ENCODE measurements around the gene SPATA3. TPM values are rescaled to one million over a fixed set of nuclear protein-coding genes. Genes with fewer than 3 reads are reported as not detected.
"Not testable (repeated sequence)": the region's sequence is repeated elsewhere in the genome, so short reads cannot be mapped to it uniquely, and the experiment has no call there.

Gene SPATA3
- total RNA-seq (2014; rRNA removed; shearing (Covaris generic)), result not detected in 2 replicates

DNA sequence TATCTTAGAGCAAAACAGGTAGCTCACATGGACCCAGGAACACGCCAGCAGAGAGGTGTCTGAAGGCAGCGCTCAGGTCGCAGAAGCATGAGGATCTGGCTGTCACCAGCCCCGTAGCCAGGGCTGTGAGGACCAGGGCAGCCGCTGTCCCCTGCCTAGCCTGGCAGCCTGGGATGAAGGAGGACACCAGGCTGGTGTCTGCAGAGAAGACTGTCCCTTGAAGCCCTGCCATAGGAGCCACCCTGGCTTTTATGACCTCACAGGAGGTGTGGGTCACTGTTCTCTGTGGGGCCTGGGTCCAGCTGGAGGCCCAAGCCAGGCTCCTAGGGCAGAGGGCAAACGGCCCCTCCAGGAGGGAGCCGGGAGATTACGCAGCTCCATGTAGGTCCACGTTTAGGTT, at the start of gene SPATA3:
Gene SPATA3 (plus strand): TSS at position 301 of the 400 bp plus-strand sequence. CDS start 113 bp downstream, outside the sequence.
- DNase-seq (ENCODE audit: low read depth), result no peak

DNA sequence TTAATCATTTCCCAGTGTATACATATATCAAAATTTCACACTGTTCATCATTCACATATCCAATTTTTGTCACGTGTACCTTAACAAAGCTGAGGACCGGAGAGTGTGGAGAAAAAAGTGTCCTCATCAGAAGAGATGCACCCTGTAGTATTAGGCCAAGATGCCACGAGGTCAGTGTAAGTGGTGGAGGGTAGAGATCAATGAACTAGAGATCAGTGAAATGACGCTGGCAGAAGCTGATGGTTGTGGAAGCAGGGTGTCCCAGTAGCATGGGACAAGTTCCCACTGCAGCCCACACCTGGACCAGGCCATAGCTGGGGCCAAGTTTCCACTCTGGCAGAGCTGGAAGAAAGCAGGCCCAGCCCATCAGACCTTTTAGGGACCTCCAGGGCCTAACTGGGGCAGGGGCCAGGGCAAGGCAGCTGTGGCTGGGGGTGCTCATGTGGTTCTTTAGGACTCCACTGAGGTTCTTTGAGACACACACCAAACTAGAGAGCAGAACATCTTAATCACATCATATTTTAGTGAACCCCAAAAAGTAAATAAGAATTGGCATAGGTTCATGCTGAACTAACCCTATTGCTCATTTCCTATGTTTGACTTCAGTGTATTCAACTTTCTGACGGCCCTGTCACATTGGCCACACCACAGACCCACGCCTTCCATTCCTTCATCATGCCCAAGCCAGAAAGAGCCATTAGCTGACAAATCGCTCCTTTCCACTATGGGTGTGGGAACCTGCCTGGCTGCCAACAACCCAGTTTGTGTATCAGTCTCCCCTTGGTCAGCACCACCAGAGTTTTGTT, 49.3 kb upstream of the SPATA3 start:
- no peak for DNase-seq (ENCODE audit: low read depth)

DNA sequence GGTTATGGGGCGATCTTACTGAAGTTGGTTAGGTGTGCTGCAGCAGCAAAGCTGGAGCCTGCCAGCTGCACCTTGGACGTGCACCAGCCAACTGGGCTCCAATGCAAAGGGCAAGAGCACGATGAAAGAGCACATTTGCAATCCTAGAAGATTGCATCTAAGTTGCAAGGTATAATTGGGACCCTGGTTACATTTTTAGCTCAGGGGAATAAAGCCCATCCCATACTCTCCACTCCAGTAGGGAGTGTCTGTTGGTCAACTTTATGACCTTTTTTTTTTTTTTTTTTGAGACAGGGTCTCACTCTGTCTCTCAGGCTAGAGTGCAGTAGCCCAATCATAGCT, 48.7 kb upstream of the SPATA3 start:
- no peak for DNase-seq (ENCODE audit: low read depth)

DNA sequence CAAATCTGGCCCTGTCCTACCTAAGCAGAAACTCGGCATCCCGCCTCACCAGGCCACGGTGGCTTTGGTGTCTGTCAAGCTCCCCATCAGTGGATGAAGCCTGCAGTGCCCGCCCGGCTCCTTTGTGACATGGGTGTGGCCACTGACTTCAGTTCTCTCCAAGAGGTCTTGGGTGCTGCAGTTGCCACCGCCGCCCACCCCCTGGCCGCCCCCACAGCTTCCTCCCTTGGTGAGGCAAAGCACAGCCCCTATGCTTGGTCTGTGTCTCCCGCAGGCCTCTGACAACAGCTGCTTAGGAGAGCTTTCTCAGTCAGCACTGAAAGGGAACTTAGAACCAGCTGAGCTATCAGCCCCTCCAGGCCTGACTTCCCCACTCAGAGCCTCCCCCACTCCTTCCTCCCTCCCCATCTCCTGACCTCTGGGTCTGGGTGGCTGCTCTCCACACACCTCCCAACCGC, 48.0 kb upstream of the SPATA3 start:
- no peak for DNase-seq (ENCODE audit: low read depth)

DNA sequence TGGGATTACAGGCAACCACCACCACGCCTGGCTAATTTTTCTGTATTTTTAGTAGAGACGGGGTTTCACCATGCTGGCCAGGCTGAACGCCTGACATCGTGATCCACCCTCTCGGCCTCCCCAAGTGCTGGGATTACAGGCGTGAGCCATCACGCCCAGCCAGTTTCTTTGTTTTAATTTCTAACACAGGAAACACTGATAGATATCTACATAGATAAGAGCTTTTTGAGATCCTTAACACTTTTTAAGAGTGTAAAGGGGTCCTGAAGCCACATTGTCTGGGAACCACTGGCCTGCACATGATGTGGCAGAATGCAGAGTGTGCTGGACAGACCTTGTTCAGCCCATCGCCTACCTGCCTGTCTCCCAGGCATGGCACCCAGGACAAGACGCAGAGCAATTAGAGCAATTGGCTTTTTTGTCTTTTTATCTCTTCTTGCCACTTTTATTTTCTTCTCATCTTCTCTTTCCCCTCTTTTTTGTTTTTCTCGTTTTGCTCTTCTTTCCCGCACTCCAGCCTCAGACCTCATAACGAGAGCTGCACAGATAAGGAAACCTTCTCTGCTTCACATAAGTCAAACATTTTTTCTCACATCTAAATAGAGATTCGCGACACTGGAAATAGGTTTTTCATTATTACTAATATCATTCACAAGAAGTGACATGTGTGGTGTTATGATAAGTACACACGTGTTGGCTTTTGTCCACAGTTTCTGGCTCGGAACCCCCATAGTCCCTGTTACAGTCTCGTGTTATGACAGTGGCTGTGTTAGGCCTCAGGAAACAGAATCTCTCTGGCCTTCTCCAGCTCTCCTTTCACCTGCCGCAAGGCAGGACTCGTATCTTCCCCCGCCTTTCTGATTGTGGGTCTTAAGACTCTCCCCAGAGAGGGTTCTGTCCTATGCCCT, 45.7 kb upstream of the SPATA3 start:
- DNase-seq (ENCODE audit: low read depth), result no peak

DNA sequence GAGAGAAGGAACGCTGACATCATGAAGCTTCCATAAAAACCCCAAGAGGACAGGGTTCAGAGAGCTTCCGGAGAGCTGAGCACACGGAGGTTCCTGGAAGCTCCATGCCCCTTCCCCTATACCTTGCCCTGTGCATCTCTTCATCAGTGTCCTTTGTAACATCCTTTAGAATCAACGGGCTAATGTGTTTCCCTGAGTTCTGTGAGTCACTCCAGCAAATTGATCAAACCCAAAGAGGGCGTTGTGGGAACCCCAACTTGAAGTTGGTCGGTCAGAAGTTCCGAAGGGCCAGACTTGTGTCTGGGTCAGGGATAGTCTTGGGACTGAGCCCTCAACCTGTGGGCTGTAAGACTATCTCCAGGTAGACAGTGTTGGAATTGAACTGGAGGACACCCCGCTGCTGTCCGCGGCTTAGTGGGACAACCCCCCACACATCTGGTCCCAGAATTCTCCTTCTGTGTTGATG, 45.0 kb upstream of the SPATA3 start:
- DNase-seq (ENCODE audit: low read depth), result no peak

DNA sequence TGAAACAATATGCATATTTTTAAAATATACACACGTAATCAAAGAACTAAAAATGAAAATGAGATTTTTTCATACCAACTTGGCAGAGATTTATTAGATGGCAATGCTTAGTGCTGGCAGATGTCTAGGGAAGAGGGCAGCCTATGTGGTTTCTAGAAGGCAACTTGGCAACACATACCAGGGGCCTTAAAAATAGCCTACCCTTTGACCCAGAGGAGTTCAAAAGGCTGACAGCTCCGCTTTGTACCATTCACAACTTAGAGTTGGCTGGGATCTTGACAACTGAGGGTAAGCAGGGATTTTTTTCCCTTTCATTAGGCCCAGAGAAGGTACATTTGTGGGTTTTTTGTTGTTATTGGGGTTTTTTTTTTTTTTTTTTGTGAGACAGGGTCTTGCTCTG, 44.5 kb upstream of the SPATA3 start:
- DNase-seq (ENCODE audit: low read depth), result no peak

DNA sequence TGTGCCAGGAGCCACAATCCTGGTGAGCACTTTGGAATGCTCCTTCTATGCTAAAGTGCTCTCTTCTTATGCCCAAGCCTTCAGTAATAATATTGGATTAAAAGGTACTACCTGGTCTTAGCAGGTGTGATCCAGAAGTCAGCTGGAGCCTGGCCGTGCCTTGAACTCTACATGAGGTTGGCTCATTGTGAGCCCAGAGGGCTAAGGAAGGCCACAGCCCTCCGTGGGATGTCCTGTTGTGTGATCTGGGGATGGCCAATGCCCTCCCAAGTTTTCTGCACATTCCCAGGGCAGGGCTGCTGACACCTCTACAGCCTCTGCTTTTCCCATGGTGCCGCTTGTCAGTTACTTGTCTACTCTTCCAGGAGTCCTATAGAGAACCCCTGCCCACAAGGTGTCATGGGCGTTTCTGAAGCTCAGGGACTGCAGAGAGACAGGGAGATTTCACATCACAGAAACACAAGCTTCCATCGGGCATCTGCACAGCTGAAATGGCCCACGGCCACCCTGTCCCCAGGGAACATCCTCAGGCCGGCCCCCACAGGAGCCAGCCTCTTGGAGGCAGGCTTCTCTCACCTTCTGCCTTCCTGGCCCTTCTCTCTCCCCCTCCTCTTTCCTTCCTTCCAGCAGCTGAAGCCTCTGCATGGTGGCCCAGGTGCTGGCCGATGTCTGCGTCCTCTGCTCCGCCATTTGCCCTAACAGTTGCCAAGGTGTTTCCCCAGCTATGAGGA, 43.5 kb upstream of the SPATA3 start:
- DNase-seq (ENCODE audit: low read depth), result no peak

DNA sequence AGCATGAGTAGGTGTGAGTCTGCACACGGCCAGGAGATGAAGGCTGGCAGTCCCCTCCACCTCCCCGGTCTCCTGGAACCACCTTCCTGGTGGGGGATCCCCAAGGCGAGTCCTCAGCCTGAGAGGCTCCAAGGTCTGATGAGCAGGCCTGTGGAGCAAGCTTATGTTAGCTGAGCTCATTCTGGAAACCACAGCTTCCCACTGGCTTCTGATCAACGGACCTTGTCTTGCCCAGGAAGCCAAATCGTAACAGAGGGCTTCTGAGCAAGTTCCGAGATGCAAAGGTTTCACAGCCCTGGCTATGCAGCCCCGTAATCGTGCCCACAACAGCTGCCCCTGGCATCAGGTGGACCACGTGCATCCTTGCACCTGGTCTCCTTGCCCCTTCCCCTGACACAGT, 42.1 kb upstream of the SPATA3 start:
- DNase-seq (ENCODE audit: low read depth), result no peak

DNA sequence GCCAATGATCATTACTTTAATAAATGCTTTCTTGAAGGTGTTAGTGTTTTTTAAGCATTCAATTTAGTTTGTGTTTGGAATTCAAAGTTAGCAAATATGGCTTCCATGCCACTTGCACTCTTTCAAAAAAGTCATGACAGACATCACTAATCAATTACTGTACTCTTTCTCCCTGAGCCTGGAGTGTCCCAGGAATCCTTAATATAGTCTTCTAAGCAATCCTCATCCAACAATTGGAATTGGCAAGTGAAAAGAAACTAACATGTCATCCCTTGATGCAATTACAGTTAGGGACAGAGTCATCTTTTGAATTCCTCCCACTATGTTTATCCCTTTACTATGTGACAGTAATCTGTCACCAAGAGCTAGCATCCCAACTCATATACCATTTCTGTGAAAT, 41.2 kb upstream of the SPATA3 start:
- DNase-seq (ENCODE audit: low read depth), result no peak

DNA sequence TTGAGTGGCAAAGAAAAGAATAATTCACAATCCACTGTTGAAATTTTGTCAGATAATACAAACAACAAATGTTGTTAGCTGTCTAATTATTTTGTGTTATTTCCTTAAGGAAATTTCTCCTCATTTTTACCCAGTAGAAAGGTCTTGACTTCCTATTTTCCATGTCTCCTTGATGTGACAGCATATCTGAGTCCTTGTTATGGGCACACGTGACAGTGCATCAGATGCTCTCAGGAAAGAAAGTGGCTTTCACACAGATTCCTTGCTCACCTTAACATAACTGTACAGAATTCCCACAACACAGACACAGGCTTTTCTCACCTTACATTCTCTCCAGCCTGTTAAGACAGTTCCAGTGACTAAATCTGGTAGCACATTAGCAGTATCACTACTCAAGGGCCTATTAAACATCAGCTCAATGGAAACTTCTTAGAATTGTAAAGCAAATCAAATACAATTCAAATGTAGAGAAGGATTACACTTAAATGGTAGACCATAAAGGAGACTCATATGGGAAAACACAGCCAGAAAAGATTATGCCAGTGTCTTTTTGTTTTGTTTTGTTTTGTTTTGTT, 40.7 kb upstream of the SPATA3 start:
- no peak for DNase-seq (ENCODE audit: low read depth)

DNA sequence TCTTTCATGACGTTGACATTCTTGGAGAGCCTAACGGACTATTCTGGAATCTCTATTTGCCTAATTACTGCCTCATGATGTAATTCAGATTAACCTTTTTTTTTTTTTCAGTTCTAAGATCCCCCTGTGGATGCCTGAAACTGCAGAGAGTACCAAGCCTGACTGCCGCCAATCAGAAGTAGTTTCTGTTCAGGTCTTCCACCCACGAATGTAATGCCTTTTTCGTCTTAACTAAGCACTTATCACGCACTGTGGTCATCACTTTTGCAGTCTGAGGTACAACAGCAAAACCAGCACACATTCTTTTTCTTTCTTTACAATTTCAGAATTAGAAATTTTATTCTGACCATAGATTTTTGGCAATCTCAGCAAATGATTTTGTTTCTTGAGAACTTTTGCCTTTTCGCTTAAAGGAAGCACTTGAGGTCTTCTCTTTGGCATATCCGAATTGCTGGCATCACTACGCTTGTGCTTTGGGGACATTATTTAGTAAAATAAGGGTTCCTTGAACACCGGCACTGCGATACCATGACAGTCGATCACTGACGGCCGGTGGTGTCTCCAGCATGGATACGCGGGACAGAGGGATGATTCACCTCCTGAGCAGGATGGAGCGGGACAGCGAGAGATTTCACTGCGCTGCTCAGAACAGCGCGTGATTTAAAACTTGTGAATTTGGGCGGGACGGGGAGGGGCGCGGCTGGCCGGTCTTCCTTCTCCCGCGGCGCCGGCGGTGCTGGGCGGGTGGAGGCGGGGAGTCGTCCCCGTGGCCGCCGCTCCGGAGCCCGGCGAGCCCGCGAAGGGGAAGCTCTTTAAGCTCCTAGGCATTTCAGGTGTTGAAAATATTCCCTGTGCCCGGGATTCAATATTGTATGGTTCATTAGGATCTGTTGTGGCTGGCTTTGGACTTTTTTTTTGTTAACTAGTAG, 38.8 kb upstream of the SPATA3 start:
- DNase-seq (ENCODE audit: low read depth), result peak; percentile 89

DNA sequence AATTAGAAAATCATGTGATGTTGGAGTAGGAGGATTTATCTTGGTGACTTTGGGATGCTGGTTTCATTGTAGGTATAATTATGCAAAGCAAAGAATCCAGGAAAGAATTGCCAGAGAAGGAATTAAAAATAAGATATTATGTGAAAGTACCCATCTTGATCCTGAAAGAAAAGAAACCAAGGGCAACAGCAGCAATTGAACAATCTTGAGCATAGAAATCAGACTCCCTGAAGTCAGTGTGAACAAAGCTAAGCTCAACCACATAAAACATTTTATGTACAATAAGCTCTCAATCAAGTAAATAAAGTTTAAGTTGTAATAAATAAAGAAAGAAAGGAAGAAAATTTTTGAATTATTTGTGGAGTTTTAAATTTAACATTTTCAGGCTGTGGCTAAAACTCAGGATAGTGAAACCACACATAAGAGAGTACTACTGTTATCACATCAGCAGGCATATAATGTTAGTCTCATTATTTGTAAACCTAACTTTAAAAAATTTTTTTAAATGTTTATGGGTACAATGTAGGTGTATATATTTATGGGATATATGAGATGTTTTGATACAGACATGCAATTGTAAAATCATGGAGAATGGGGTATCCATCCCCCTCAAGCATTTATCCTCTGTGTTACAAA, 38.0 kb upstream of the SPATA3 start:
- DNase-seq (ENCODE audit: low read depth), result no peak

DNA sequence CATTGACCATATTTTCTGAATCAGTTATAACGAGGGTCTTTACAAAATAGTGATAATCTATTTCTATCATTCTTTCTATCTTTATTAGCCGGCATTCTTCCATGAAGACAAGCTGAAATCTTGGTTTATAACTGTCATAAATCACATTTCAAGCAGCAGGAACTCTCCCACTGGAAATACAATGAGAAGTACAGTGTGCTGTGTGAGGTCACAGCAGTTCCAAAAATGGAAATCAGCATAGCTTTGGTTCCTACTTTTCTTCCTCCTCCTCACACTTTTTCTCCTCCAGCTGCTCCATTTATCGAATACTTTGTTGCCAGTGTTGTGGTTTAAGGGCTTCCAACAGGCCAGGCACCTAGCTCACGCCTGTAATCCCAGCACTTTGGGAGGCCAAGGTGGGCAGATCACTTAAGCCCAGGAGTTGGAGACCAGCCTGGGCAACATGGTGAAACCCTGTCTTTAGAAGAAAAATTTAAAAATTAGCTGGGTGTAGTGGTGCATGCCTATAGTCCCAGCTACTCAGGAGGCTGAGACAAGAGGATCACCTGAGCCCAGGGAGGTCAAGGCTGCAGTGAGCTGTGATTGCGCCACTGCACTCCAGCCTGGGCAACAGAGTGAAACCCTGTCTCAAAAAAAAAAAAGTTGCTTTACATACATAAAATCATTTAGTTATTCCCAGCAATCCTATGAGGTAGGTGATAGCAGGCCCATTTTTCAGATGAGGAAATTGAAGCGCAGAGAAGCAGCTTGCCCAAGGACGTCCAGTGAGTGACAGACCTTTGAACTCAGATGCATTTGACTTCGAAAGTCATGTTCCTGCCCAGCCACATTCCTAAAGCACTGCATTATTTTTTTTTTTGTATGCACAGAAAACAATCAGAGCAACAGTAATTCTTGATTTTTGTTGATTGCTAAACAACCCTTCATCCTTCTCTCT, 36.8 kb upstream of the SPATA3 start:
- DNase-seq (ENCODE audit: low read depth), result no peak

DNA sequence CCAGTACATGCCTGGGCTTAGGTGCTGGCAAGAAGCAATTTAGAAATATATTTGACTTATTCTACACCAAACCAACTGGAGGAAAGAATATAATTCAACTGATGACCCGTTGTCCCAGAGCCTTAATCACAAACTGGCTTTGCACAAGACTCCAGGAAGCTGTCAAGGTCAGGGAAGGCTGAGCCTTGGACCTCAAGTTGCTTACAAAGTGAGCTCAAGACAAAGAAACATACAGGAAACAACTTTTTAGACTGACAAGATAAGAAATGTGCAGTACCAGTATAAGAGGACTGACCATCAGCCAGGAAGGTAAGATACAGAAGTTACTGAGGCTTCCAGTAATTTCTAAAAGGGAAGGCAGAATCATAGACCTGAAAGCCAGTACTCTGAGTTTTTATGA, 35.9 kb upstream of the SPATA3 start:
- no peak for DNase-seq (ENCODE audit: low read depth)

DNA sequence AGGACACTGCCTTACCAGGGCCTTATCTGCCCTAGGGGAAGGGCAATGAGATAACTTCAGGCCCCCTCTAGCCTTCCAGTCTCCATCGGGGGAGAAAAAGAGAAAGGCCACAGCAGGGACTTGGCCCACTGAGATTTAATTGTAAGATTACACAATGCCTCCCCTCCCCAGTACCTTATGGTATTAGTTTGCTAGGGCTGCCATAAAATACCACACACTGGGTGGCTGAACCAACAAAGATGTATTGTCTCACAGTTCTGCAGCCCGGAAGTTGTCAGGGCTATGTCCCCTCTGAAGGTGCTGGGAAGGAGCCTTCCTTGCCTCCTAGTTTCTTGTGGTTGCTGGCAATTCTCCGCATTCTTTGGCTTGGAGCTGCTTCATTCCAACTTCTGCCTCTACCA, 34.8 kb upstream of the SPATA3 start:
- DNase-seq (ENCODE audit: low read depth), result peak; percentile 83

DNA sequence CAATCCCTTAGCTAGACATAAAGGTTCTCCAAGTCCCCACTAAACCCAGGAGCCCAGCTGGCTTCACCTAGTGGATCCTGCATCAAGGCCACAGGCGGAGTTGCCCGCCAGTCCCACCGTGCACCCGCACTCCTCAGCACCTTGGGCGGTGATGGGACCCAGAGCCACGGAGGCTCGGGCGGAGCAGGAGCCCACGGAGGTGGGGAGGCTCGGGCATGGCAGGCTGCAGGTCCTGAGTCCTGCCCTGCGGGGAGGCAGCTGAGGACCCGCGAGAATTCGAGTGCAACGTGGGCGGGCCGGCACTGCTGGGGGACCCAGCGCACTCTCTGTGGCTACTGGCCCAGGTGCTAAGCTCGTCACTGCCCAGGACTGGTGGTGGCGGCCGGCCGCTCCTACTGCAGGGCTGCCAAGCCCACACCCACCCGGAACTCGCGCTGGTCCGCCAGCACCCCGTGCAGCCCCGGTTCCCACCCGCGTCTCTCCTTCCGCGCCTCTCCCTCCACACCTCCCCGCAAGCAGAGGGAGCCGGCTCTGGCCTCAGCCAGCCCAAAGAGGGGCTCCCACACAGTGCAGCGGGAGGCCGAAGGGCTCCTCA, 31.7 kb upstream of the SPATA3 start:
- no peak for DNase-seq (ENCODE audit: low read depth)

DNA sequence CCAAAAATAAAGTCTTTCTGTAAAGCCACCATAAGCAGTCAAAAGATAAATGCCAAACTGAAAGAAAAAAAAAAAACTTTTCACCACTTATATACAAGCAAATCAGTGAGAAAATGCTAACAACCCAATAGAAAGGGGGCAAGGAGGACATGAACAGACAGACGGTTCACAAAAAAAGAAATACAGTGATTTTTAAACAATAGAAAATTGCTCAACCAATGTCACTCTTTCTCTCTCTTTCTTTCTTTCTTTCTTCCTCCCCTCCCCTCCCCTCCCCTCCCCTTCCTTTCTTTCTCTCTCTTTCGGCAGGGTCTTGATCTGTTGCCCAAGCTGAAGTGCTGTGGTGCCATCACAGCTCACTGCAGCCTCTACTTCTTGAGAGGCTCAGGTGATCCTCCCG, 28.8 kb upstream of the SPATA3 start:
- no peak for DNase-seq (ENCODE audit: low read depth)

DNA sequence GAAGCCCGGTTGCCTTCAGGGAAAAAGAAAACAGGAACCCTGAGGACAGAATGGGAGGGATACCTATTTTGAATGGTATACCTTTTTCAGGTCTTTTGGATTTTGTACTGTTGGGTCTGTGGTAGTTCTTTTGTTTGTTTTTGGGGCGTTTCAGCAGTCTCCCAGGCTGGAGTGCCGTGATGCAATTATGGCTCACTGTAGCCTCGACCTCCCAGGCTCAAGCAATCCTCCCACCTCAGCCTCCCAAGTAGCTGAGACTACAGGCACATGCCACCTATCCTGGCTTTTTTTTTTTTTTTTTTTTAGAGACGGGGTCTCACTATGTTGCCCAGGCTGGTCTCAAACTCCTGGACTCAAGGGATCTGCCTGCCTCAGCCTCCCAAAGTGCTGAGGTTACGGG, 27.6 kb upstream of the SPATA3 start:
- not testable (repeated sequence) for DNase-seq (ENCODE audit: low read depth)
